Stimulated activated naive B cell treated with anti-CD40 and anti-IgM and Interleukin-4, amounts not matched to agents 10 μg/mL and 1 μg/mL and 100 μg/mL, for 72 hours (primary cell): ENCODE results near the gene SCN4A.

ENCODE experiments used
- ATAC-seq, 2 donors: fragments of 150-1000 bp; cut with Tn5 transposase; replicated peaks; 2 replicates each; pipeline ENCODE4 v1.10.0; 2021; ENCODE audit warnings: moderate library complexity in 1 of 2
- DNase-seq: peaks from one replicate; pipeline ENCODE4 v3.0.0; 2021
- H3K27ac Mint-ChIP-seq: one replicate; pipeline ENCODE4 v1.8.0; 2022; ENCODE audit warnings: mild to moderate bottlenecking, mixed read lengths
- H3K27me3 Mint-ChIP-seq, 2 donors: one replicate each; pipeline ENCODE4 v1.8.0; 2022; ENCODE audit warnings: mixed read lengths in 2 of 2
- H3K36me3 Mint-ChIP-seq, 2 donors: one replicate each; pipeline ENCODE4 v1.8.0; 2022; ENCODE audit warnings: mixed read lengths in 2 of 2, mild to moderate bottlenecking in 1 of 2
- H3K4me1 Mint-ChIP-seq, 2 donors: one replicate each; pipeline ENCODE4 v1.8.0; 2022; ENCODE audit warnings: mixed read lengths in 2 of 2, mild to moderate bottlenecking in 1 of 2
- H3K4me3 Mint-ChIP-seq, 2 donors: one replicate each; pipeline ENCODE4 v1.8.0; 2022; ENCODE audit warnings: mild to moderate bottlenecking in 2 of 2, mixed read lengths in 2 of 2, moderate library complexity in 1 of 2
- H3K9me3 Mint-ChIP-seq, 2 donors: one replicate each; pipeline ENCODE4 v1.8.0; 2022; ENCODE audit warnings: mixed read lengths in 2 of 2, mild to moderate bottlenecking in 1 of 2

SCN4A gene

GRCh38 chr17:63963123-63963522 lies 9.6 kb downstream of the SCN4A start:
- DNase-seq (no peak), ATAC-seq (no peak)
- Mint-ChIP-seq H3K36me3 (no peaks in the 10 kb centered on the region), H3K9me3 (no peaks in the 10 kb centered on the region), H3K27me3 (no peaks in the 10 kb centered on the region), H3K4me1 (peaks cover 16 to 25% of the 10 kb centered on the region in 2 donors), H3K27ac (no peak overlapping the region), H3K4me3 (no peak overlapping the region)

- Mint-ChIP-seq H3K27me3 (no peaks in the 10 kb centered on the region), H3K27ac (no peak overlapping the region), H3K36me3 (no peaks in the 10 kb centered on the region), H3K4me1 (peaks cover 15 to 25% of the 10 kb centered on the region in 2 donors), H3K4me3 (no peak overlapping the region), H3K9me3 (no peaks in the 10 kb centered on the region)
- no peak for DNase-seq
- ATAC-seq, result no peak
Measured at GRCh38 chr17:63962298-63962744, 10.4 kb downstream of the SCN4A start.

DNA sequence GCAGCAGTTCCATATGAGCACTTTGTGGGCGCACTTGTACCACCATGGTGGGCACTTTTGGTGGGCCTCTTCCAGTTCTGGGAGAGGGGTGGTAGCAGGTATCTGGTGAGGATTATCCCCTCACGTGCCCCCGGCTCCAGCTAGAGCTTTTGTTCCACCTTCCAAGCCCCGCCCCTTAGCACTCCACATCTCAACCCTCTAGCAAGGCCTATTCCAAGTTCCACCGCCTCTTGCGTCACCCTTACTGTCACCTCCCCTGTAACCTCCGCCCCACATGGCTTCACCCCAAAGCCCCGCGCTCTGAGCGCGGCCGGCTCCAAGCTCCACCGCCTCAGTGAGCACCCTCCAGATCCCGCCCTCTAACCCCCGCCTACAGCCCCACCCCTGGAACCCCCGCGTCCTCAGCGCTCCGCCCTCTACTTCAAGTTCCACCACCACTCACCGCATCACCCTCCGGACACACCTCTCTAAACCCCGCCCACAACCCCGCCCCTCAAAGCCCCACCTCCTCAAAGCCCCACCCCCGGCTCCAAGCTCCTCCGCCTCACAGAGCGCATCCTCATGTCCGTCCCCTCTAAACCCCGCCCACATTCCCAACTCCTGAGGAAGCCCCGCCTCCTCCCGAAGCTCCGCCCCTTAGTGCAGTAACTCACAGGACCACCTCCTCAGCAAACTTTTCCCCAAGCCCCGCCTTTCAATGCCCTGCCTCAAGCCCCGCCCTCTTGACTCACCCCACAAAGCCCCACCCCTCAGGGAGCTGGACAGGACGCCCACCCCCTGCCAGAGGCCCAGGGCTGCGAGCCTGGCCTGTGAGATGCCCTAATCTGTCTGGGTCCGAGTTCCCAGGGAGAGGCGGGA lies 11.1 kb downstream of the SCN4A start:
- ATAC-seq (peak; percentile 77 to 79), DNase-seq (peak; percentile 20)
- Mint-ChIP-seq H3K36me3 (no peaks in the 10 kb centered on the region), H3K27ac (peak overlapping the region; percentile 75), H3K9me3 (no peaks in the 10 kb centered on the region), H3K4me3 (peak overlapping the region; percentile 65 to 78), H3K4me1 (peaks cover 11 to 20% of the 10 kb centered on the region in 2 donors), H3K27me3 (no peaks in the 10 kb centered on the region)

DNA sequence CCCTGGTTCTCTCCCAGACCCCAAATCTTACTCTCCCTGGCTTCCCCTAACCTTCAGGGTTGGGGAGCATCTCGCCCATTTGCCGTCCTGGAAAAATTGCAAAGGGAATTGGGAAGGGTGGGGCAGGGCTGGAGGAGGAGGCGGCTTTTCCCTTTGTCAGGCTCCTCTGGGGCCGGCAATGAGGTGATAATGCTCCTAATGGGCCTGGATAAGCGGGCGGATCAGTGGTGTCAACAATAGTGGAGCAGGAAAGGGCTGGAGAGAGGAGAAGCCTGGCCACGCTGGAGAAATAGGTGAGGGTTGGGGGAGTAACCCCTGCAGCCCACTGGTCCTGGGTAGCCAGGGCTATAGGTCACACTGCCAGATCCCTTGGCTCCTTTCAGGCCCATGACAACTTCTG lies 12.3 kb downstream of the SCN4A start:
- H3K4me1 Mint-ChIP-seq, result peaks cover 12 to 16% of the 10 kb centered on the region in 2 donors
- ATAC-seq (no peak), DNase-seq (no peak)
- no peaks in the 10 kb centered on the region for H3K36me3 Mint-ChIP-seq
- H3K9me3 Mint-ChIP-seq, result no peaks in the 10 kb centered on the region
- no peak overlapping the region for H3K4me3 Mint-ChIP-seq
- H3K27ac Mint-ChIP-seq, result no peak overlapping the region
- no peaks in the 10 kb centered on the region for H3K27me3 Mint-ChIP-seq

DNA sequence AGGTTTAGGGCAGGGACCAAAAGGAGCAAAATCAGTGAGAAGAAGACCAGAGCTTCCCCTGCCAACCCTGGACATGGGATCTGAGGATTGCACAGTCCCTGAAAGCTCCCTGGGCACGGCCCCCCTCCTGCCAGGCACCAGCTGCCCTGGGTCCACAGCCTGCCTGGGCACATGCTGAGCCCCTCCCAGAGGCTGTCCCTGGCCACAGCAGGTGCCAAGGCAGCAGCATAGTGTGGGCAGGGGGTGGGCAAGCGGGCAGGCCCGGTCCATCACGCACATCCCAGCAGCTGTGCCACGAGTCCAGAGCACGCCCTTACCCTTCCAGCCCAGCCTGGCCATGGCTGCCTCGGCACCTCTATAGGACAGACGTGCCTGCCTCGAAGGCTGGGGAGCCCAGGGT lies 12.7 kb downstream of the SCN4A start:
- ATAC-seq (no peak), DNase-seq (no peak)
- no peak overlapping the region for H3K4me3 Mint-ChIP-seq
- peaks cover 14 to 16% of the 10 kb centered on the region in 2 donors for H3K4me1 Mint-ChIP-seq
- H3K9me3 Mint-ChIP-seq, result no peaks in the 10 kb centered on the region
- H3K27me3 Mint-ChIP-seq, result no peaks in the 10 kb centered on the region
- no peaks in the 10 kb centered on the region for H3K36me3 Mint-ChIP-seq
- peak overlapping the region; percentile 39 for H3K27ac Mint-ChIP-seq

DNA sequence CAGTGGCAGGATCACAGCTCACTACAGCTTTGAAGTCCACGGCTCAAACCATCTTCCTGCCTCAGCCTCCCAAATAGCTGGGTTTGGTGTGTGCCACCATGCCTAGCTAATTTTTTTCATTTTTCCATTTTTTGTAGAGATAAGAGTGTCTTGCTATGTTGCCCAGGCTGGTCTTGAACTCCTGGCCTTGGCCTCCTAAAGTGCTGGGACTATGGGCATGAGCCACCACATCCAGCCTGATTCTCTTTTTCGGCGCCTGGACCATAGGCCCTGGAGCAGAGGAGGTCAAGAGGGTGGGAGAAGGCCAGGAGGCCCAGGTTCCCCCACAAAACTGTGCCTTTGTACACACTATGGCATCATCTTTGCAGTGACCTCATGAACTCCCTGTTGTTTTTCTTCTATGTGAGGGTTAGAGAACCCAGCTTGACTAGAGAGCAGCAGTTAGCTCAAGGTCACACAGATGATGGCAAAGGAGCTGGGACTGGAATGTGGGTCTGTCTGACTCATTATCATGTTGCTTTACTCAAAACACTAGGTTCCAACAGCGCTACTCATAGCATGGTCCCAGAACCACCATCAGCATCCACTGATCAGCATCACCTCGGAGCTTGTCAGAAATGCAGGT lies 16.3 kb downstream of the SCN4A start:
- H3K27me3 Mint-ChIP-seq, result no peaks in the 10 kb centered on the region
- no peaks in the 10 kb centered on the region for H3K36me3 Mint-ChIP-seq
- peaks cover 22 to 39% of the 10 kb centered on the region in 2 donors for H3K4me1 Mint-ChIP-seq
- ATAC-seq, result no peak
- peak overlapping the region; percentile 32 for H3K27ac Mint-ChIP-seq
- no peak for DNase-seq
- no peak overlapping the region for H3K4me3 Mint-ChIP-seq
- H3K9me3 Mint-ChIP-seq, result no peaks in the 10 kb centered on the region

GRCh38 chr17:63955791-63956190 lies 16.9 kb downstream of the SCN4A start:
- DNase-seq (no peak), ATAC-seq (no peak)
- Mint-ChIP-seq H3K27ac (peak overlapping the region; percentile 32), H3K27me3 (no peaks in the 10 kb centered on the region), H3K9me3 (no peaks in the 10 kb centered on the region), H3K36me3 (no peaks in the 10 kb centered on the region), H3K4me3 (no peak overlapping the region), H3K4me1 (peaks cover 24 to 38% of the 10 kb centered on the region in 2 donors)

DNA sequence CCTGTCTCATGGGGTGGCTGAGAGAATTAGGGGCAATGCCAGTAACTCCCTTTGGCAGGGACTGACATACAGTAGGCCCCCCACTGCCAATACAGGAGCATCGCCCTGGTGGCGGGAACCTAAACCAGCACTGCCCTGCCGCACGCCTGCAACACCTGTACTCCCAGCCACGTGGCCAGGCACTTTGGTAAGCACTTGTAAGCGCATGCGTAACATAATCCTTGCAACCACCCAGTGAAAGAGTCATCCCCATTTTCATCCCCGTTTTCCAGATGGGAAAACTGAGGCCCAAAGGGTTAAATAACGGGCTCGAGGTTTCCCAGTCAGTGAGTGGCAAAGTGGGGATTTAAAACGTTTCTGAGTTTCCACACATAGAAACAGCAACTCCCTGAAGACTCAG lies 17.5 kb downstream of the SCN4A start:
- no peaks in the 10 kb centered on the region for H3K36me3 Mint-ChIP-seq
- H3K27ac Mint-ChIP-seq, result peak overlapping the region; percentile 47
- peaks cover 24 to 38% of the 10 kb centered on the region in 2 donors for H3K4me1 Mint-ChIP-seq
- no peaks in the 10 kb centered on the region for H3K9me3 Mint-ChIP-seq
- no peak for DNase-seq
- no peak overlapping the region for H3K4me3 Mint-ChIP-seq
- ATAC-seq, result peak in 1 of 2 donors; percentile 6
- H3K27me3 Mint-ChIP-seq, result no peaks in the 10 kb centered on the region

DNA sequence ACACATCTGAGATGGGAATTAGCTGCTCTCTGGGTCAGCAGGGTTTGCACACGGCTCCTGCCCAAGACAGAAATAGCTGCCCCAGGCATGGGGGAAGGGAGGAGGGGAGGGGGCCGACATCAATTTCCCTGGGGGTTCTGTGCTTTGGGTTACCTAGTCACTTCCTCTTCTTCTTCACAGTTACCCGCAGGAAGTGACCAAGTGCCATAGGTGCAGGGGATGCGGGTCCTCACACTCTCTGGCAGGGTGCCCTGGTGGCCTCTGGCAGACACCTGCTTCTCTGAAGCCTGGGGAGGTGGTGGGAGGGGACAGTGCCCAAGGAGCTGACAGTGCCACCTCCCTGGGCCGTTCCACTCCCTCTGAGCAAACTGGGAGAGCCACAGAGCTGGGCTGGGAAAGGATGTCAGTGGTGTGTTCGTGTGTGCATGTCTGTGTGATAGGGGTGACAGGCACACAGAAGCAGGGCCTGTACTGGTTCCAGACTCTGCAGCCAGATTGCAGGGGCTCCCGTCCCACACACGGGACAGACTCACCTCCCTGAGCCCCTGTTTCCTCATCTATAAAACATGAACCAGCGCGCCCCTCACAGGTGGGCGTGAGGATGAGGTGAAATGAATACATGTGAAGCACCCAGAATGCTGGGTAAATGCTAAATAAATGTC lies 18.2 kb downstream of the SCN4A start:
- Mint-ChIP-seq H3K27me3 (no peaks in the 10 kb centered on the region), H3K36me3 (no peaks in the 10 kb centered on the region), H3K27ac (peak overlapping the region; percentile 96), H3K4me3 (peak overlapping the region; percentile 75 to 81), H3K4me1 (peaks cover 25 to 43% of the 10 kb centered on the region in 2 donors), H3K9me3 (no peaks in the 10 kb centered on the region)
- ATAC-seq (peak; percentile 80 to 85), DNase-seq (peak; percentile 54)

DNA sequence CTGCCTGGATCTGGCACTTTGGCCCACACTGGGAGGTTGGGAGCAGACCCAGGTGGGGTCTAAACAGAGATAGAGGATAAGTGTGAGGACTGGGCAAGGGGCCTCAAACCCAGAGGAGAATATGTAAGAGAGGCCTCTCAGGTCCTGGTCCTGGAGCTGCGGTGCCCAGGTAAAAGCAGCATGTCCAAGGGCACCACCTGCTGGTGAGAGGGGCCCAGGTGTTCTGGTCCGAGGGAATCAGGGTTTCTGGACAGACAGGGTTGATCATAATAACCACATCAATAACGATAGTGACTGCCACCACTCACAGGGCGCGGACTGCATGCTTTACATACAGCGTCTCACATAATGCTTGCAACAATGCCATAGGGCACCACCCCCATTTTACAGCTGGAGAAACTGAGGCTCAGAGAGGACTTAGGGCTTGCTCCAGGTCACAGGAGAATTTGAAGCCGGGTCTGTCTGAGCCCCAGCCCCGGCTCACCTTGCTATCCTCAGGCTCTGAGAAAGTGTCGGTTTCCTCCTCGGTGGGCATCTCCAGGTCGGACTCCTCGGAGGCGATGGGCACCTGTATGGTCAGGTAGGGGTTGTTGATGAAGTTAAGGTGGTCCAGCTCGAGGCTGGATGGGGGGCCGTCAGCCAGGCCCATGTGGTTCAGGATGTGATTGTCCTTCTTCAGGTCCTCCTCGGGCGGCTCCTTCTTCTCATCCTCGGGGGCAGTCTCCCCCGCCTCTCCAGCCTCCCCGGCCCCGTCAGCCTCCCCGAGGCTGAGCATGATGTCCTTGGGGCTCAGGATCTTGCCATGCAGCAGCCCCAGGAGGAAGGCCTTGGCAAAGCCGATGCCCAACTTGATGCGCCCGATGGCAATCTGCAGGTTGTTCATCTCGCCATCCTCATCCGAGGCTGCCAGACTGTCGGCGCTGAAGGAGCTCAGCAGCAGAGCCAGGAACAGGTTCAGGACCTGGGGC lies 21.5 kb downstream of the SCN4A start:
- Mint-ChIP-seq H3K36me3 (no peaks in the 10 kb centered on the region), H3K27me3 (no peaks in the 10 kb centered on the region), H3K9me3 (no peaks in the 10 kb centered on the region), H3K4me1 (peaks cover 35 to 70% of the 10 kb centered on the region in 2 donors), H3K27ac (no peak overlapping the region), H3K4me3 (peak overlapping the region in 1 of 2 donors; percentile 2)
- DNase-seq (peak; percentile 60), ATAC-seq (no peak)

DNA sequence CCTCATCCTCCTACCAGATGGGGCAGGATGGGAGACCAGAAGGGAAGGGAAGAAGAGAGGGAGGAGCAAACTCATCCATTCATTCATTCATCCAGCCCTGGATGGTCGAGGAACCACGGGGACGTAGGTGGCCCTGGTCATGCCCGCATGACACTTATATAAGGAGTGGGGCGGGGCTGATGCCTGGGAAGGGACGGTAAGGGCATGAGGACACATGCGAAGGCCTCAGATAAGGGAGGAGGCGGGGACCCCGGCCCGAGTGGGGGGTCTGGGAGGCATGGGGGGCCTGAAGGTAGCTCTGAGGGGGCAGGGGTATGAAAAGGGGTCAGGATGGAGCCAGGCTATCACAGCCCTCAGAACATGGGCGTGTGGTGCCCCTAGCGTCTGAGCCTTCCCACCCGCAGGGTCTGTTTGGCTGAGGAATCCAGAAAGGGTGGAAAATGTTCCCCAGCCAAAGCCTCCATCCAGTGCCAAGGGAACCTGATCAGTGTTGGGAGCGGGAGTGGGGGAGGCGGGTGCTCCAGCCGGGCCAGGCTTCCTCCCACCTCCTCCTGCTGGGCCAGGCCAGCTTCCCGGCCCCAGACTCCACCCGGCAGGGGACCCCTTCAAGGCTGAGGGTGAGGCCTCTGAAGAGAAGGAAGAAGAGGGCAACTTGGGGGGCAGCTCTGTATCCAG lies 23.0 kb downstream of the SCN4A start:
- no peaks in the 10 kb centered on the region for H3K27me3 Mint-ChIP-seq
- no peak overlapping the region for H3K27ac Mint-ChIP-seq
- peaks cover 43 to 82% of the 10 kb centered on the region in 2 donors for H3K4me1 Mint-ChIP-seq
- no peak overlapping the region for H3K4me3 Mint-ChIP-seq
- H3K9me3 Mint-ChIP-seq, result no peaks in the 10 kb centered on the region
- ATAC-seq, result no peak
- no peak for DNase-seq
- no peaks in the 10 kb centered on the region for H3K36me3 Mint-ChIP-seq

- Mint-ChIP-seq H3K27ac (no peak overlapping the region), H3K9me3 (peaks cover 0 to 1% of the 10 kb centered on the region in 2 donors)
Measured at GRCh38 chr17:63948521-63948920, 24.2 kb downstream of the SCN4A start.

DNA sequence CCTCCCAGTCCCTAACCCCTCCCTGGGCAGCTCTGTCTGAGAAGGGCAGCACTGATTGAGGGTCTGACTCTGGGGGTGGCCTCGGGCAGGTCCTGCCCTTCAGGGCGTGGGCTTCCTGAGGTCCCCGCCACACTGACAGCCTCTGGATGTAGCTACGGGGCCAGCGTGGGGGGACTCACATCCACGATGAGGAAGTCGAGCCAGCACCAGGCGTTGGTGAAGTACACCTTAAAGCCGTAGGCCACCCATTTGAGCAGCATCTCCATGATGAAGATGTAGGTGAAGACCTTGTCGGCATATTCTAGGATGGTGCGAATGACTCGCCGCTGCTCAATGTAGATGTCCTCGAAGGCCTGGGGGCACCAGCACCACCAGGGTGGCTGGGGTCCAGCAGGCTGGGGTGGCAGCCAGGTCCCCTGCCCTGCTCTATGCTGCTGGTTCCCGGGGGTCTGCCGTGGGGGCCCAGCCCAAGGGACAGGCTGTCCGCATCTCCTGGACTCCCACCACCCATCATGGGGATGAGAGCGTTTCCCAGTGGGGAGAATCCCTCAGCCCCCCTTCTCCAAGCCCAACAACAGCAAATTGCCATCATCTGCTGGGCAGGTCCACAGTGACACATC lies 24.9 kb downstream of the SCN4A start:
- DNase-seq, result no peak
- Mint-ChIP-seq H3K27me3 (no peaks in the 10 kb centered on the region), H3K4me1 (peaks cover 42 to 81% of the 10 kb centered on the region in 2 donors), H3K27ac (no peak overlapping the region), H3K9me3 (peaks cover 0 to 1% of the 10 kb centered on the region in 2 donors), H3K36me3 (peaks cover 0 to under 1% of the 10 kb centered on the region in 2 donors), H3K4me3 (no peak overlapping the region)
- ATAC-seq, result no peak

More at GRCh38 chr17:63948521-63948920, 24.2 kb downstream of the SCN4A start:
- no peak for DNase-seq
- Mint-ChIP-seq H3K4me1 (peaks cover 40 to 81% of the 10 kb centered on the region in 2 donors), H3K36me3 (no peaks in the 10 kb centered on the region), H3K27me3 (no peaks in the 10 kb centered on the region), H3K4me3 (no peak overlapping the region)
- no peak for ATAC-seq
